ENCODE results near the gene MIDN. TPM values are rescaled to one million over a fixed set of nuclear protein-coding genes. Genes with fewer than 3 reads are reported as not detected.

Gene MIDN
- total and polyA plus RNA-seq, 2 experiments from 2014 or later, result 4.0 to 9.4 TPM

DNA sequence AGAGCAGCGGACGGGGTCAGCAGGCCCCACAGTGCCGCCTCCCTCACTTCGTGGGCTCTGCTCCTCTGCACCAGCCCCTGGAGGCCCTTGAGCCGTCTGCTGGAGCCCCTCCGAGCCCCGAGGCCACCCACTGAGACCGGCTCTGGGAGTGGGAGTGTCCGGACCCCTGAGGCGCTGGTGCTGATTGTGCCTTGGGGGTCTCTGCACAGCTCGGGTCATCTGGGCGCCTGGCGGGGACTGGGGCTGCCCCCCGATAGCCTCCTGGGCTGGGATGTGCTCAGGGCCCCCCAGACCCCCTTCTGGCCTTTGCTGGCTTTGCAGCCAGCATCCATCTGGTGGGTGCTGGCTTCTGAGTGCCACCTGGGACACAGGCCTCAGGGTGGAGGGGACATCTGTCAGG, 26.0 kb upstream of the MIDN start:
- no peak overlapping the region for H3K9ac ChIP-seq
- H3F3A ChIP-seq (ENCODE audit: insufficient read depth), result no peaks in the 10 kb centered on the region
- in situ Hi-C loops (cut with MboI), result no loop called here
- H3K27ac ChIP-seq, result no peak overlapping the region
- no peak overlapping the region for H2AFZ ChIP-seq
- no peak overlapping the region for H3K4me3 ChIP-seq
- TF ChIP-seq EZH2 (IDR thresholded peaks at IDR 0.05; ENCODE audit: insufficient read depth, poor library complexity, severe bottlenecking) (no peak), EZH2phosphoT487 (IDR thresholded peaks at IDR 0.05; ENCODE audit: insufficient read depth, low read depth) (no peak)
- H3K4me2 ChIP-seq (ENCODE audit: unreplicated experiment), result no peak overlapping the region
- no peaks in the 10 kb centered on the region; the same call in 1 of the 2 replicates for H3K36me3 ChIP-seq (ENCODE audit: low read depth)
- H4K20me1 ChIP-seq (ENCODE audit: insufficient read depth), result no peaks in the 10 kb centered on the region
- H3K9me3 ChIP-seq (ENCODE audit: low read depth), result no peaks in the 10 kb centered on the region
- H3K27me3 ChIP-seq (replicated peaks; ENCODE audit: insufficient read depth), result no peaks in the 10 kb centered on the region
- no peaks in the 10 kb centered on the region for H3K9me2 ChIP-seq (ENCODE audit: insufficient read depth)
- H3K79me2 ChIP-seq (ENCODE audit: insufficient read depth), result peaks cover 38% of the 10 kb centered on the region
- 93% methylated on average over 14 of the region's 14 CpGs for WGBS, 2 experiments (ENCODE audit: low coverage in 1 of 2, low lambda C conversion rate in 2 of 2, missing lambda C conversion rate in 2 of 2)
- H3K4me1 ChIP-seq (ENCODE audit: insufficient read depth), result no peaks in the 10 kb centered on the region
- DNase-seq, result no peak

DNA sequence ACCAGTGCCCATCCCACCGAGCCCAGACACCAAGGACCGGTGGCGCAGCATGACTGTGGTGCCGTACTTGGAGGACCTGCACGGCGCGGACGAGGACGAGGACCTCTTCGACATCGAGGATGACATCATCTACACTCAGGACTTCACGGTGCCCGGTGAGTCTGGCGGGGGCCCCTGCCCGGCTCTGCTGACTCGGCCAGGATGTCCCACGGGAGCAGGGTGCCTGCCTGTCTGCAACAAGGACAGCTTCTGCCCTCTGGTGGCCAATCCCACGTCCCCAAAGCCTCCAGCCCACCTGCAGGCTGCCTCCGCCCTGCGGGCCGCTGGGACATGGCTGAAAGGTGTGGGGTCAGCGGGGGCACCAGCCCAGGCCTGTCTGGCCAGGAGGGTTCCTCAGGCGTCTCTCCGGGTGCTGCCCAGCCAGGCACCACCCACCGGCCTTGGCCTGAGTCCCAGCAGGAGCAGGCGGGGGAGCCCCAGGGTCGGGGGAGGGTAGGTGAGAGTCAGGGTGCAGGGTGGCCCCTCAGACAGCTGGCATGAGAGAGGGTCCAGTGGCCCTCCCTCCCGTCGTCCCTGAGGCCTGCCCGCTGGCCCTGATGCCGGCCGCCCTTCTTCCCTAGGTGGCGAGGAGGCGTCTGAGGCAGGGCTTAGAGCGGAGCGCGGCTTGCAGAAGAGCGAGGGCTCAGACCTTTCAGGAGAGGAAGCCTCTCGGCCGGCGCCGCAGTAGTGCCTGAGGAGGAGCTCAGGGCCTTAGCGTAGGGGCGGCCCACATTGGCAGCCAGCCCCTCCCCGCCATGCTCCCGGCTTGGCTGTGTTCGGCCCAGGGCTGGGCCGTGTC, 25.1 kb upstream of the MIDN start:
- no peaks in the 10 kb centered on the region for H3K9me3 ChIP-seq (ENCODE audit: low read depth)
- H3K79me2 ChIP-seq (ENCODE audit: insufficient read depth), result peaks cover 30% of the 10 kb centered on the region
- no peak overlapping the region for H3K27ac ChIP-seq
- in situ Hi-C loops (cut with MboI), result no loop called here
- no peak overlapping the region for H3K9ac ChIP-seq
- DNase-seq, result peak; percentile 61
- H3F3A ChIP-seq (ENCODE audit: insufficient read depth), result no peaks in the 10 kb centered on the region
- no peaks in the 10 kb centered on the region for H3K4me1 ChIP-seq (ENCODE audit: insufficient read depth)
- TF ChIP-seq EZH2phosphoT487 (IDR thresholded peaks at IDR 0.05; ENCODE audit: insufficient read depth, low read depth) (no peak), EZH2 (IDR thresholded peaks at IDR 0.05; ENCODE audit: insufficient read depth, poor library complexity, severe bottlenecking) (no peak)
- no peak overlapping the region for H2AFZ ChIP-seq
- H3K4me2 ChIP-seq (ENCODE audit: unreplicated experiment), result no peak overlapping the region
- H3K9me2 ChIP-seq (ENCODE audit: insufficient read depth), result no peaks in the 10 kb centered on the region
- WGBS, 2 experiments (ENCODE audit: low coverage in 1 of 2, low lambda C conversion rate in 2 of 2, missing lambda C conversion rate in 2 of 2), result 76 to 79% methylated on average over 37 to 40 of the region's 48 CpGs
- no peaks in the 10 kb centered on the region for H3K27me3 ChIP-seq (replicated peaks; ENCODE audit: insufficient read depth)
- no peaks in the 10 kb centered on the region for H4K20me1 ChIP-seq (ENCODE audit: insufficient read depth)
- H3K4me3 ChIP-seq, result no peak overlapping the region
- peaks cover 3% of the 10 kb centered on the region; the same call in 1 of the 2 replicates for H3K36me3 ChIP-seq (ENCODE audit: low read depth)

DNA sequence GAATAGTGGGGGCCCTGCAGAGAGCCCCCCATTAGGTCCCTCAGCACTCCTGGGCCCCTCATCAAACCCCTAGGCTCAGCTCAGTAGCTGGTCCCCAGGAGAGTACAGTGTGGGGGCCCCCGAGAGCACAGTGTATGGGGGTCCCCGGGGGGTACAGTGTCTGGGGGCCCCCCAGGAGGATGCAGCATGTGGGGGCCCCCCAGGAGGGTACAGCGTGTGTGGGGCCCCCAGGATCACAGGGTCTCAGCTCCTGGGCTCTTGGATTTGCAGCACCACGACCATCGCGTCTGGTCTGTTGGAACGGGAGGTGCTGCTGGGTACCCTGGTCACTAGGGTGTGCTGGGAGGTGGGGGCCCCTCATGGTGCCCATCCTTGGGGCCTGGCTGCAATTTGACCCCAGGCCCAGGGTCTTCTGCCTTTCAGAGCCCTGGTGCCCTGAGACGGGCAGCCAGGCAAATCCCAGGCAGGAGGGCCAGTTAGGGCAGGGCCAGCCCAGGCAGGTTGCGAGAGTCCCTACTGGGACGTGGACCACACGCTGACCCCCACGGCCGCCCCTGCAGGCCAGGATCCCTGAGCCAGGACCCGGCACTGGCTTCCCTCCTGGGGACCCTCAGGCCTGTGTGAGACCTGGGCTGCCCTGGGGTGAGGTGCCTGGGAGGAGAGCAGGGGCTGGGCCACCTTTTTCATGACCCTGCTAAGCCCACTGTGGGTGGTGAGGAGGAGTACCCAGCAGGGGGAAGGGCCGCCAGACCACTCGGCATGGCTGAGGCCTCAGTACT, 24.1 kb upstream of the MIDN start:
- Histone ChIP-seq H3K9me2 (ENCODE audit: insufficient read depth) (no peaks in the 10 kb centered on the region), H3K9me3 (ENCODE audit: low read depth) (no peaks in the 10 kb centered on the region), H3K4me2 (ENCODE audit: unreplicated experiment) (no peak overlapping the region), H3K4me3 (no peak overlapping the region), H3K9ac (no peak overlapping the region), H4K20me1 (ENCODE audit: insufficient read depth) (no peaks in the 10 kb centered on the region), H3K27me3 (replicated peaks; ENCODE audit: insufficient read depth) (no peaks in the 10 kb centered on the region), H3F3A (ENCODE audit: insufficient read depth) (no peaks in the 10 kb centered on the region), H3K4me1 (ENCODE audit: insufficient read depth) (no peaks in the 10 kb centered on the region), H3K36me3 (ENCODE audit: low read depth) (peaks cover 3% of the 10 kb centered on the region; the same call in 1 of the 2 replicates), H2AFZ (no peak overlapping the region), H3K27ac (no peak overlapping the region), H3K79me2 (ENCODE audit: insufficient read depth) (peaks cover 20% of the 10 kb centered on the region)
- 93 to 94% methylated on average over 10 to 14 of the region's 16 CpGs for WGBS, 2 experiments (ENCODE audit: low coverage in 1 of 2, low lambda C conversion rate in 2 of 2, missing lambda C conversion rate in 2 of 2)
- TF ChIP-seq EZH2 (IDR thresholded peaks at IDR 0.05; ENCODE audit: insufficient read depth, poor library complexity, severe bottlenecking) (no peak), EZH2phosphoT487 (IDR thresholded peaks at IDR 0.05; ENCODE audit: insufficient read depth, low read depth) (no peak)
- in situ Hi-C loops (cut with MboI), result no loop called here
- DNase-seq, result no peak

DNA sequence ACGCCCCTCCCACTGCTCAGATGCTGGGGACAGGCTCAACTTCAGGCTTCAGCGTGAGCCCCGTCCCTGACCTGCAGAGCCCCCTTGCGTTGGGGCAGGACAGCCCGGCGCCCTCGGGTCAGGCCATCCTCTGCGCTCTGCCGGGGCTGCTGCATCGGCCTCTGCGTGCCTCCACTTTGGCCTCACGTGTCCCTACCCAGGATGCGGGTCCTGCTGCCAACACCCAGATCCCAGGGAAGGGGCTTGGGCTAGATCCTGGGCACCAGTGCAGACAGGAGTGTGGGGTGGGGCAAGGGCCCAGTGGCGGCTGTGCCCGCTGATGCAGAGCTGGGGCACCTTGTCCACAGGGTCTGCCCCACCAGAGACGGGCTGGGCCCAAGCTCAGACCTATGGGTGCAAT, 23.5 kb upstream of the MIDN start:
- no peak overlapping the region for H2AFZ ChIP-seq
- no peaks in the 10 kb centered on the region for H3K27me3 ChIP-seq (replicated peaks; ENCODE audit: insufficient read depth)
- no peak overlapping the region for H3K9ac ChIP-seq
- H3K9me3 ChIP-seq (ENCODE audit: low read depth), result no peaks in the 10 kb centered on the region
- H3K36me3 ChIP-seq (ENCODE audit: low read depth), result peaks cover 3% of the 10 kb centered on the region; the same call in 1 of the 2 replicates
- TF ChIP-seq EZH2 (IDR thresholded peaks at IDR 0.05; ENCODE audit: insufficient read depth, poor library complexity, severe bottlenecking) (no peak), EZH2phosphoT487 (IDR thresholded peaks at IDR 0.05; ENCODE audit: insufficient read depth, low read depth) (no peak)
- H3K4me3 ChIP-seq, result no peak overlapping the region
- no peaks in the 10 kb centered on the region for H3K9me2 ChIP-seq (ENCODE audit: insufficient read depth)
- H3K27ac ChIP-seq, result no peak overlapping the region
- no peaks in the 10 kb centered on the region for H3K4me1 ChIP-seq (ENCODE audit: insufficient read depth)
- H3K4me2 ChIP-seq (ENCODE audit: unreplicated experiment), result no peak overlapping the region
- no peaks in the 10 kb centered on the region for H3F3A ChIP-seq (ENCODE audit: insufficient read depth)
- WGBS, 2 experiments (ENCODE audit: low coverage in 1 of 2, low lambda C conversion rate in 2 of 2, missing lambda C conversion rate in 2 of 2), result 95 to 97% methylated on average over 16 of the region's 16 CpGs
- DNase-seq, result no peak
- H3K79me2 ChIP-seq (ENCODE audit: insufficient read depth), result peaks cover 16% of the 10 kb centered on the region
- in situ Hi-C loops (cut with MboI), result no loop called here
- H4K20me1 ChIP-seq (ENCODE audit: insufficient read depth), result no peaks in the 10 kb centered on the region

Data from GM23248 (cell line).